OCI-LY7 (cell line): Measurements from ENCODE around the gene MARK2. TPM values are rescaled to one million over a fixed set of nuclear protein-coding genes. Genes with fewer than 3 reads are reported as not detected.

Experiments used
- BruUV-seq: library from RNA; stranded (reverse); fragments of 400-500 nt; replicated peaks from 2 replicates; lab custom pipeline; 2021; lab: Mats Ljungman, UMichigan
- CTCF ChIA-PET: fragments of 300-600 bp; sonication (Branson Sonifier 250); formaldehyde crosslinking; loops from one replicate; lab custom pipeline; 2022; ENCODE audit warnings: antibody characterized with exemption; ENCODE audit not compliant: unreplicated experiment; lab: Charles Lee
- POLR2A ChIA-PET: fragments of 300-600 bp; sonication (Branson Sonifier 250); formaldehyde crosslinking; loops from one replicate; lab custom pipeline; 2022; ENCODE audit warnings: antibody characterized with exemption; lab: Charles Lee
- DNase-seq: peaks from one replicate; pipeline ENCODE4 v3.0.0-alpha.2; 2015; ENCODE audit warnings: low spot score
- H2AFZ ChIP-seq: fragments of 200-600 bp; sonication (generic), shearing (Covaris generic); 2 replicates; pipeline ENCODE4 v1.6.1; 2014; ENCODE audit warnings: mild to moderate bottlenecking, antibody characterized with exemption, low read length, moderate library complexity
- H3K27ac ChIP-seq: fragments of 200-600 bp; sonication (generic); 2 replicates; pipeline ENCODE4 v1.5.1; 2014; ENCODE audit warnings: mixed run types, low read depth, mild to moderate bottlenecking, moderate library complexity, low read length, inconsistent platforms; ENCODE audit not compliant: poor library complexity, severe bottlenecking
- H3K36me3 ChIP-seq: fragments of 200-600 bp; sonication (generic); 2 replicates; pipeline ENCODE4 v1.6.1; 2014; ENCODE audit warnings: mild to moderate bottlenecking, antibody characterized with exemption, low read length, moderate library complexity, mixed read lengths; ENCODE audit not compliant: insufficient read depth
- H3K4me1 ChIP-seq: fragments of 200-600 bp; sonication (generic); 2 replicates; pipeline ENCODE4 v1.5.1; 2014; ENCODE audit warnings: mild to moderate bottlenecking, low read length; ENCODE audit not compliant: insufficient read depth, poor library complexity, severe bottlenecking
- H3K4me2 ChIP-seq: fragments of 200-600 bp; sonication (generic); 2 replicates; pipeline ENCODE4 v1.6.1; 2014; ENCODE audit warnings: mild to moderate bottlenecking, low read length
- H3K4me3 ChIP-seq: fragments of 200-600 bp; sonication (generic); 2 replicates; pipeline ENCODE4 v1.5.1; 2014; ENCODE audit warnings: mild to moderate bottlenecking, low read depth, low read length; ENCODE audit not compliant: poor library complexity, severe bottlenecking
- H3K79me2 ChIP-seq: fragments of 200-600 bp; sonication (generic); 2 replicates; pipeline ENCODE4 v1.6.1; 2016; ENCODE audit warnings: low read depth, mild to moderate bottlenecking, low read length, moderate library complexity, mixed read lengths; ENCODE audit not compliant: insufficient read depth
- H3K9me2 ChIP-seq: fragments of 200-600 bp; sonication (generic); 2 replicates; pipeline ENCODE4 v1.6.1; 2016; ENCODE audit warnings: mild to moderate bottlenecking, low read length, mixed read lengths; ENCODE audit not compliant: insufficient read depth
- H3K9me3 ChIP-seq: fragments of 200-600 bp; sonication (generic); 2 replicates; pipeline ENCODE4 v1.6.1; 2014; ENCODE audit warnings: mild to moderate bottlenecking, mixed run types, low read length, mixed read lengths
- H4K20me1 ChIP-seq: fragments of 200-600 bp; sonication (generic); 2 replicates; pipeline ENCODE4 v1.6.1; 2014; ENCODE audit warnings: mild to moderate bottlenecking, antibody characterized with exemption, low read length, moderate library complexity, mixed read lengths; ENCODE audit not compliant: insufficient read depth
- CTCF ChIP-seq: fragments of 200-600 bp; sonication (generic); conservative IDR thresholded peaks from 2 replicates; pipeline ENCODE4 v1.5.1; 2014; ENCODE audit warnings: mild to moderate bottlenecking, antibody characterized with exemption, low read length, moderate library complexity, mixed read lengths
- EZH2phosphoT487 ChIP-seq: fragments of 200-600 bp; sonication (generic); IDR thresholded peaks from 2 replicates; pipeline ENCODE4 v1.6.1; 2018; ENCODE audit warnings: low read depth, borderline replicate concordance, mild to moderate bottlenecking, mixed run types, antibody characterized with exemption, low read length, moderate library complexity, mixed read lengths
- intact Hi-C: fragments of 100-400 bp; cut with micrococcal nuclease; formaldehyde crosslinking; loops from one replicate; pipeline ENCODE4 v1.10.0; 2022; ENCODE audit not compliant: unreplicated experiment
- total RNA-seq, 2 experiments: library from RNA; depleted of rRNA in 1 of 2; stranded (reverse); fragments of >200 nt in 1 of 2; shearing (Covaris generic) in 1 of 2; gene quantifications; 2 replicates each; pipeline ENCODE4 v1.2.3, GENCODE V29; 2014 to 2022

MARK2 gene
- total RNA-seq, 2 experiments from 2014 or later = 22.7 to 45.4 TPM

- POLR2A ChIA-PET = interaction anchor here (0.5 to 1.7 kb wide), 2 partner anchors 18 to 472 kb away, joined by 3 read pairs; no protein-coding TSS in a partner anchor
- TF ChIP-seq CTCF (no peak), EZH2phosphoT487 (no peak)
Observed at GRCh38 chr11:63832336-63832735, 6.6 kb upstream of the MARK2 start.

GRCh38 chr11:63833048-63833447 is 5.9 kb upstream of the MARK2 start:
- H3K79me2 ChIP-seq = no peaks in the 10 kb centered on the region
- no TSS peak for BruUV-seq
- peaks cover 4% of the 10 kb centered on the region; the same call in 1 of the 2 replicates for H3K36me3 ChIP-seq
- no peak overlapping the region for H3K27ac ChIP-seq
- no peak overlapping the region for H2AFZ ChIP-seq
- H3K4me2 ChIP-seq = peak overlapping the region; percentile 26; the same call in 1 of the 2 replicates
- intact Hi-C loops = no loop called here
- ChIA-PET CTCF (interaction anchor here (0.6 kb wide), 1 partner anchor 12 kb away, joined by 3 read pairs; no protein-coding TSS in a partner anchor), POLR2A (interaction anchor here (1.7 kb wide), 1 partner anchor 19 kb away, joined by 3 read pairs; no protein-coding TSS in a partner anchor)
- no peaks in the 10 kb centered on the region for H4K20me1 ChIP-seq
- no peak overlapping the region for H3K4me3 ChIP-seq
- H3K9me2 ChIP-seq = no peaks in the 10 kb centered on the region
- H3K4me1 ChIP-seq = peaks cover 20% of the 10 kb centered on the region
- no peak for DNase-seq
- H3K9me3 ChIP-seq = no peaks in the 10 kb centered on the region
- no peak for TF ChIP-seq EZH2phosphoT487
- no peak for TF ChIP-seq CTCF

More at GRCh38 chr11:63832336-63832735, 6.6 kb upstream of the MARK2 start:
- peak; percentile 64 for DNase-seq
- intact Hi-C loops = no loop called here
- CTCF ChIA-PET = no interaction called here
- Histone ChIP-seq H3K9me3 (no peaks in the 10 kb centered on the region), H3K4me2 (peak overlapping the region; percentile 26; the same call in 1 of the 2 replicates), H3K79me2 (no peaks in the 10 kb centered on the region), H3K27ac (no peak overlapping the region), H3K4me3 (no peak overlapping the region), H2AFZ (no peak overlapping the region), H4K20me1 (no peaks in the 10 kb centered on the region), H3K9me2 (no peaks in the 10 kb centered on the region), H3K36me3 (peaks cover 9% of the 10 kb centered on the region; the same call in 1 of the 2 replicates), H3K4me1 (peaks cover 13% of the 10 kb centered on the region)
- no TSS peak for BruUV-seq

GRCh38 chr11:63834535-63835157 is 4.3 kb upstream of the MARK2 start:
- no peak for DNase-seq
- no peak overlapping the region for H3K4me2 ChIP-seq
- no peak overlapping the region for H2AFZ ChIP-seq
- H3K4me1 ChIP-seq = peaks cover 23% of the 10 kb centered on the region
- no TSS peak for BruUV-seq
- H3K27ac ChIP-seq = no peak overlapping the region
- H3K9me2 ChIP-seq = no peaks in the 10 kb centered on the region
- H3K9me3 ChIP-seq = no peaks in the 10 kb centered on the region
- intact Hi-C loops = loop anchor here (5.0 kb wide), 1 partner anchor 67 kb away; the partner anchor contains the start of gene ZFTA
- H3K36me3 ChIP-seq = no peaks in the 10 kb centered on the region
- H4K20me1 ChIP-seq = peaks cover 3% of the 10 kb centered on the region; the same call in 1 of the 2 replicates
- no peak overlapping the region for H3K4me3 ChIP-seq
- CTCF ChIA-PET = interaction anchor here (0.7 kb wide), 1 partner anchor 19 kb away, joined by 4 read pairs; no protein-coding TSS in a partner anchor
- TF ChIP-seq EZH2phosphoT487 = no peak
- no peak for TF ChIP-seq CTCF
- H3K79me2 ChIP-seq = peaks cover 4% of the 10 kb centered on the region
- POLR2A ChIA-PET = no interaction called here
